Activated CD4-positive, alpha-beta T cell treated with anti-CD3 and anti-CD28 coated beads for 36 hours (primary cell): ENCODE data around the gene ZNF334. TPM values are rescaled to one million over a fixed set of nuclear protein-coding genes. Genes with fewer than 3 reads are reported as not detected.

Experiments
- ATAC-seq: fragments of 200-7000 bp; cut with Tn5 transposase; one replicate; pipeline ENCODE4 v1.10.0; 2021; ENCODE audit warnings: mild to moderate bottlenecking, moderate library complexity
- CTCF ChIA-PET: fragments of 350-600 bp; sonication (Branson Sonifier 250); formaldehyde crosslinking; loops from one replicate; lab custom pipeline; 2021; ENCODE audit warnings: antibody characterized with exemption; lab: Charles Lee
- POLR2A ChIA-PET: fragments of 350-600 bp; sonication (Branson Sonifier 250); formaldehyde crosslinking; loops from one replicate; lab custom pipeline; 2021; ENCODE audit warnings: antibody characterized with exemption, inconsistent platforms; lab: Charles Lee
- DNase-seq: peaks from one replicate; pipeline ENCODE4 v3.0.0-alpha.2; 2020
- H3K27ac Mint-ChIP-seq: one replicate; pipeline ENCODE4 v1.8.0; 2021; ENCODE audit warnings: mixed read lengths
- H3K27me3 Mint-ChIP-seq: one replicate; pipeline ENCODE4 v1.8.0; 2021; ENCODE audit warnings: mixed read lengths
- H3K36me3 Mint-ChIP-seq: one replicate; pipeline ENCODE4 v1.8.0; 2021; ENCODE audit warnings: low read depth, mixed read lengths
- H3K4me1 Mint-ChIP-seq: one replicate; pipeline ENCODE4 v1.8.0; 2021; ENCODE audit warnings: mixed read lengths
- H3K4me3 Mint-ChIP-seq: one replicate; pipeline ENCODE4 v1.8.0; 2021; ENCODE audit warnings: mild to moderate bottlenecking, moderate library complexity, mixed read lengths
- H3K9me3 Mint-ChIP-seq: one replicate; pipeline ENCODE4 v1.8.0; 2021; ENCODE audit warnings: low read depth, mixed read lengths
- intact Hi-C, 2 experiments: fragments of 100-400 bp; cut with DNase I in 1 of 2; cut with micrococcal nuclease in 1 of 2; formaldehyde crosslinking; loops; one replicate each; pipeline versions ENCODE4 v1.14.2 to v1.15.1; 2022 to 2024; cut with DNase I, micrococcal nuclease
- total RNA-seq, 2 experiments: library from RNA; stranded (reverse); gene quantifications; one replicate each; pipeline ENCODE4 v1.2.3, GENCODE V29; 2021

The ZNF334 gene
- total RNA-seq, 2 experiments from 2014 or later, result 3.4 to 4.9 TPM

- H3K27ac Mint-ChIP-seq, result peak overlapping the region; percentile 91
- H3K9me3 Mint-ChIP-seq, result no peaks in the 10 kb centered on the region
- intact Hi-C loops, result loop anchor here (1.0 to 2.0 kb wide), 6 partner anchors 8 to 144 kb away; partner anchors contain the start of genes ELMO2 (in 1 of the 2), TP53RK (in 1 of the 2) and ZNF334 (in 1 of the 2)
- H3K4me3 Mint-ChIP-seq, result peak overlapping the region; percentile 47
- ChIA-PET CTCF (interaction anchor here (0.6 to 1.6 kb wide), 8 partner anchors 12 to 144 kb away, joined by 3 to 6 read pairs (median 4); partner anchors contain the start of gene TP53RK), POLR2A (interaction anchor here (0.5 to 1.1 kb wide), 3 partner anchors 13 to 1065 kb away, joined by 3 read pairs; no protein-coding TSS in a partner anchor)
- no peaks in the 10 kb centered on the region for H3K36me3 Mint-ChIP-seq
- H3K27me3 Mint-ChIP-seq, result peaks cover 12% of the 10 kb centered on the region
- H3K4me1 Mint-ChIP-seq, result peaks cover 10% of the 10 kb centered on the region
- DNase-seq (peak; percentile 75), ATAC-seq (peak; percentile 82)
Measured at GRCh38 chr20:46545077-46545826, 31.9 kb upstream of the ZNF334 start.

GRCh38 chr20:46544576-46544975, 31.2 kb upstream of the ZNF334 start:
- Mint-ChIP-seq H3K27ac (no peak overlapping the region), H3K4me1 (peaks cover 10% of the 10 kb centered on the region), H3K9me3 (no peaks in the 10 kb centered on the region), H3K36me3 (no peaks in the 10 kb centered on the region), H3K4me3 (no peak overlapping the region), H3K27me3 (peaks cover 12% of the 10 kb centered on the region)
- POLR2A ChIA-PET, result interaction anchor here (0.5 to 1.1 kb wide), 2 partner anchors 14 to 142 kb away, joined by 3 read pairs; no protein-coding TSS in a partner anchor
- intact Hi-C loops, result loop anchor here (2.0 kb wide), 2 partner anchors 136 to 138 kb away; partner anchors contain the start of gene ELMO2 (in 1 of the 2)
- DNase-seq (no peak), ATAC-seq (no peak)
- CTCF ChIA-PET, result interaction anchor here (0.7 to 1.6 kb wide), 6 partner anchors 12 to 144 kb away, joined by 3 to 6 read pairs (median 4); partner anchors contain the start of gene TP53RK

GRCh38 chr20:46543959-46544358, 30.6 kb upstream of the ZNF334 start:
- Mint-ChIP-seq H3K27me3 (peaks cover 14% of the 10 kb centered on the region), H3K4me1 (peaks cover 10% of the 10 kb centered on the region), H3K4me3 (no peak overlapping the region), H3K9me3 (no peaks in the 10 kb centered on the region), H3K36me3 (no peaks in the 10 kb centered on the region), H3K27ac (no peak overlapping the region)
- intact Hi-C loops, result loop anchor here (2.0 kb wide), 2 partner anchors 137 kb away; partner anchors contain the start of gene ELMO2 (in 1 of the 2)
- CTCF ChIA-PET, result interaction anchor here (1.2 to 1.6 kb wide), 4 partner anchors 13 to 29 kb away, joined by 3 to 6 read pairs (median 4); no protein-coding TSS in a partner anchor
- ATAC-seq, result no peak
- POLR2A ChIA-PET, result no interaction called here
- DNase-seq, result no peak

DNA sequence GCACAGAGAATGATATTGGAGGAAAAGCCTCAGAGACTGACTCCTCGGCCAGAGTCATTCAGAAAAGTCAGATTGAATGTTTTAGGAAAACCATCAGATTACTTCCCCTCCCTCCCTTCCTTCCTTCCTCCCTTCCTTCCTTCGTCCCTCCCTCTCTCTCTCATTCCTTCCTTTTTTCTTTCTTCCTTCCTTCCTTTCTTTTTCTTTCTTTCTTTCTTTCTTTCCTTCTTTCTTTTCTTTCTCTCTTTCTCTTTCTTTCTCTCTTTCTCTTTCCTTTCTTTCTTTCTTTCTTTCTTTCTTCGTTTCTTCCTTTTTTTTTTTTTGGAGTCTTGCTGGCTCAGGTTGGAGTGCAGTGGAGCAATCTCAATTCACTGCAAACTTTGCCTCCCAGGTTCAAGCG, 29.7 kb upstream of the ZNF334 start:
- intact Hi-C loops, result no loop called here
- ChIA-PET POLR2A (no interaction called here), CTCF (no interaction called here)
- no peaks in the 10 kb centered on the region for H3K9me3 Mint-ChIP-seq
- H3K4me1 Mint-ChIP-seq, result peaks cover 10% of the 10 kb centered on the region
- no peak overlapping the region for H3K27ac Mint-ChIP-seq
- peaks cover 19% of the 10 kb centered on the region for H3K27me3 Mint-ChIP-seq
- H3K4me3 Mint-ChIP-seq, result no peak overlapping the region
- DNase-seq, result no peak
- ATAC-seq, result no peak
- no peaks in the 10 kb centered on the region for H3K36me3 Mint-ChIP-seq

GRCh38 chr20:46541229-46541935, 28.0 kb upstream of the ZNF334 start:
- no peak for ATAC-seq
- peaks cover 25% of the 10 kb centered on the region for H3K27me3 Mint-ChIP-seq
- H3K27ac Mint-ChIP-seq, result no peak overlapping the region
- no peaks in the 10 kb centered on the region for H3K36me3 Mint-ChIP-seq
- H3K4me3 Mint-ChIP-seq, result no peak overlapping the region
- H3K9me3 Mint-ChIP-seq, result no peaks in the 10 kb centered on the region
- ChIA-PET CTCF (no interaction called here), POLR2A (no interaction called here)
- DNase-seq, result no peak
- intact Hi-C loops, result no loop called here
- peaks cover 10% of the 10 kb centered on the region for H3K4me1 Mint-ChIP-seq

DNA sequence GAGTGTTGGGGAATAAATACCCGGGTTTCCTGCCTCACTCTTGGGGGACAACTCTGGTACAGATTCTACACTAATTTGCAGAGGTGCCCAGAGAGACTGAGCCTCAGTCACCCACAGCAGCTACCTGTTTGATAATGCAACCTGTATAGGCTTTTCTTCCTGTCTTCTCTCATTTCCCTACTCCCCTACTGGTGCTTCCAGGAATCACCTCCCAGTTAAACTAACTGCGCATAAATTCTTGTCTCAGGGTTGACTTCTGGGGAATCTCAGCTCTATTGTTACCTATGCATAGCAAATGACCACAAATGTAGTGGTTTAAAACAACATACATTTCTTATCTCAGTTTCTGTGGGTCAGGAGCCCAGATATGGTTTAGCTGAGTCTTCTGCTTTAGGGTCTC, 25.8 kb upstream of the ZNF334 start:
- CTCF ChIA-PET, result interaction anchor here (1.2 to 1.5 kb wide), 2 partner anchors 20 to 141 kb away, joined by 3 to 5 read pairs; no protein-coding TSS in a partner anchor
- ATAC-seq, result no peak

DNA sequence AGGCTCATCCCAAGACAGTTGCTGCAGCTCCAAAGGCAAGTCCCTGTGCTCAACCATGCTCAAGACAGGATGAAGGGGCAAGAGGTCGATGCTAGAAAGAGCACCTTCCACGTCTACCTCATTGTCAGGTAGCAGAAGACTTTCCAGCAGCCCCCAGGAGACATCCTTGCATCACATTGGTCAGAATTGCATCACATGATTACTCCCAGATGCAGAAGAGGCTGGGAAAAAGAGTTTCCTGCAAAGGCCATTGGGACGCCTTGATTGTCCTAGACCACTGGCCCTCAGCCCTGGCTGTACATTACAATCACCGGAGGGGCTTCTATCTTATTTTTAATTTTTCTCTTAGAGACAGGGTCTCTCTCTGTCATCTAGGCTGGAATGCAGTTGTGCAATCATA, 17.3 kb upstream of the ZNF334 start:
- intact Hi-C loops, result no loop called here
- Mint-ChIP-seq H3K4me1 (no peaks in the 10 kb centered on the region), H3K27ac (no peak overlapping the region), H3K27me3 (peaks cover 12% of the 10 kb centered on the region), H3K4me3 (no peak overlapping the region), H3K36me3 (no peaks in the 10 kb centered on the region), H3K9me3 (no peaks in the 10 kb centered on the region)
- CTCF ChIA-PET, result no interaction called here
- DNase-seq (no peak), ATAC-seq (no peak)
- POLR2A ChIA-PET, result no interaction called here

More for the DNA sequence above, 25.8 kb upstream of the ZNF334 start:
- Mint-ChIP-seq H3K27ac (no peak overlapping the region), H3K4me3 (no peak overlapping the region), H3K9me3 (no peaks in the 10 kb centered on the region), H3K27me3 (peaks cover 29% of the 10 kb centered on the region), H3K4me1 (peaks cover 2% of the 10 kb centered on the region), H3K36me3 (no peaks in the 10 kb centered on the region)
- POLR2A ChIA-PET, result no interaction called here
- no peak for DNase-seq
- intact Hi-C loops, result no loop called here

GRCh38 chr20:46523696-46524328, 10.5 kb upstream of the ZNF334 start:
- no peak overlapping the region for H3K4me3 Mint-ChIP-seq
- H3K4me1 Mint-ChIP-seq, result no peaks in the 10 kb centered on the region
- H3K9me3 Mint-ChIP-seq, result no peaks in the 10 kb centered on the region
- no peaks in the 10 kb centered on the region for H3K36me3 Mint-ChIP-seq
- peaks cover 23% of the 10 kb centered on the region for H3K27me3 Mint-ChIP-seq
- POLR2A ChIA-PET, result no interaction called here
- no peak overlapping the region for H3K27ac Mint-ChIP-seq
- CTCF ChIA-PET, result interaction anchor here (0.8 to 3.1 kb wide), 7 partner anchors 10 to 162 kb away, joined by 4 to 16 read pairs (median 5); partner anchors contain the start of genes OCSTAMP and ZNF334
- intact Hi-C loops, result no loop called here
- ATAC-seq, result no peak
- DNase-seq, result peak; percentile 20

DNA sequence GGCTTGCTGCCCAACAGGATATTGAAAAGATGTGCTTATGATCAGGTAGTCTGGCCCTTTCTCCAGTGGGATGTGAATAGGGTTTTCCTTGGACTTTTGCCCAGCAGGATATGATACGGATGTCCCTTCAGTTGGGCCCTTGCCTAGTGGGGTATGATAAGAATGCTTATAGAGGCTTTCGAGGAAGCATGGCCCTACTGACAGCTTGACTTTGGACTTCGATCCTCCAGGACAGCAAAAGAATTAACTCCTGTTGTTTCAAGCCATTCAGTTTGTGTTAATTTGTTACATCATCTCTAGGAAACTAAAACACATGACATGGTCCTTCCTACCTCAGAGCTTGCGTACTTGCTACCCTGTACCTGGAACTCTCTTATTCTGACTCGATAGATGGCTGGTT, 9.7 kb upstream of the ZNF334 start:
- no peak for ATAC-seq
- CTCF ChIA-PET, result interaction anchor here (0.8 to 3.1 kb wide), 7 partner anchors 10 to 163 kb away, joined by 3 to 16 read pairs (median 4); partner anchors contain the start of genes OCSTAMP and ZNF334
- intact Hi-C loops, result no loop called here

GRCh38 chr20:46520976-46521579, 7.7 kb upstream of the ZNF334 start:
- intact Hi-C loops, result loop anchor here (1.0 to 2.0 kb wide), 2 partner anchors 42 to 160 kb away; no protein-coding TSS in a partner anchor
- no peaks in the 10 kb centered on the region for H3K36me3 Mint-ChIP-seq

More for the DNA sequence above, 9.7 kb upstream of the ZNF334 start:
- peaks cover 22% of the 10 kb centered on the region for H3K27me3 Mint-ChIP-seq
- H3K9me3 Mint-ChIP-seq, result no peaks in the 10 kb centered on the region
- H3K27ac Mint-ChIP-seq, result no peak overlapping the region
- DNase-seq, result no peak
- no peak overlapping the region for H3K4me3 Mint-ChIP-seq
- H3K4me1 Mint-ChIP-seq, result no peaks in the 10 kb centered on the region
- H3K36me3 Mint-ChIP-seq, result no peaks in the 10 kb centered on the region
- POLR2A ChIA-PET, result no interaction called here

More at GRCh38 chr20:46520976-46521579, 7.7 kb upstream of the ZNF334 start:
- Mint-ChIP-seq H3K27me3 (peaks cover 21% of the 10 kb centered on the region), H3K4me3 (no peak overlapping the region), H3K27ac (no peak overlapping the region), H3K4me1 (no peaks in the 10 kb centered on the region), H3K9me3 (no peaks in the 10 kb centered on the region)
- ChIA-PET CTCF (interaction anchor here (0.8 to 3.1 kb wide), 4 partner anchors 8 to 159 kb away, joined by 3 to 16 read pairs (median 5); no protein-coding TSS in a partner anchor), POLR2A (no interaction called here)
- ATAC-seq, result peak; percentile 95
- peak; percentile 69 for DNase-seq
